ENCODE results near the gene SPON1. TPM values are rescaled to one million over a fixed set of nuclear protein-coding genes. Genes with fewer than 3 reads are reported as not detected.

The SPON1 gene
- polyA plus RNA-seq, 2 of the 4 experiments (the other 2 are of a cell fraction): not detected

- no peak overlapping the region for H3K4me2 ChIP-seq
- H3K9me3 ChIP-seq: no peaks in the 10 kb centered on the region
- ChIA-PET POLR2A (no interaction called here), CTCF (interaction anchor here (0.9 to 1.6 kb wide), 2 partner anchors 13 to 56 kb away, joined by 3 to 5 read pairs; no protein-coding TSS in a partner anchor)
- H3K27ac ChIP-seq: no peak overlapping the region
- WGBS (ENCODE audit: missing lambda C conversion rate): 52% methylated on average over 1 of the region's 1 CpG
- no peak overlapping the region for H3K4me3 ChIP-seq
- peaks cover 8% of the 10 kb centered on the region; the same call in 2 of the 3 replicates for H3K4me1 ChIP-seq
- no peak for FAIRE-seq
- no peak for ATAC-seq
- no peak for TF ChIP-seq CBX2 (IDR thresholded peaks at IDR 0.05; ENCODE audit: borderline replicate concordance, low read depth)
- TF ChIP-seq ESRRA (IDR thresholded peaks at IDR 0.05; ENCODE audit: borderline replicate concordance, low read length): no peak
- no peak for TF ChIP-seq NFE2L2 (conservative IDR thresholded peaks at IDR 0.05; ENCODE audit: low read length)
- no peak for TF ChIP-seq KDM5A (IDR thresholded peaks at IDR 0.05)
- no peak for TF ChIP-seq ELK1 (IDR thresholded peaks at IDR 0.05; ENCODE audit: low read depth, low read length)
- TF ChIP-seq ZC3H11A (IDR thresholded peaks at IDR 0.05): no peak
- TF ChIP-seq CHD2 (IDR thresholded peaks at IDR 0.05; ENCODE audit: low read length, partially characterized antibody): no peak
- no peak for TF ChIP-seq POLR2A (IDR thresholded peaks at IDR 0.05; ENCODE audit: low read length)
- TF ChIP-seq HOXA7 (CRISPR knock-in tag; IDR thresholded peaks at IDR 0.05): no peak
- no peak for TF ChIP-seq RCOR1 (IDR thresholded peaks at IDR 0.05; ENCODE audit: low read depth, low read length)
- TF ChIP-seq, protein P1, sequence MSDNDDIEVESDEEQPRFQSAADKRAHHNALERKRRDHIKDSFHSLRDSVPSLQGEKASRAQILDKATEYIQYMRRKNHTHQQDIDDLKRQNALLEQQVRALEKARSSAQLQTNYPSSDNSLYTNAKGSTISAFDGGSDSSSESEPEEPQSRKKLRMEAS (IDR thresholded peaks at IDR 0.05): no peak
- TF ChIP-seq HES2 (IDR thresholded peaks at IDR 0.05): no peak
- TF ChIP-seq CHD4 (IDR thresholded peaks at IDR 0.05; ENCODE audit: borderline replicate concordance): no peak
- no peak for TF ChIP-seq MAFK (IDR thresholded peaks at IDR 0.05; ENCODE audit: partially characterized antibody)
- TF ChIP-seq HEYL (CRISPR knock-in tag; IDR thresholded peaks at IDR 0.05): no peak
- no peak for TF ChIP-seq PHF8 (IDR thresholded peaks at IDR 0.05; ENCODE audit: borderline replicate concordance, low read depth)
- DNase-seq (ENCODE audit: low read depth in 1 of 2, low spot score in 1 of 2): no peak
These were observed 65.0 kb downstream of the SPON1 start for GRCh38 chr11:14027525-14027924.

DNA sequence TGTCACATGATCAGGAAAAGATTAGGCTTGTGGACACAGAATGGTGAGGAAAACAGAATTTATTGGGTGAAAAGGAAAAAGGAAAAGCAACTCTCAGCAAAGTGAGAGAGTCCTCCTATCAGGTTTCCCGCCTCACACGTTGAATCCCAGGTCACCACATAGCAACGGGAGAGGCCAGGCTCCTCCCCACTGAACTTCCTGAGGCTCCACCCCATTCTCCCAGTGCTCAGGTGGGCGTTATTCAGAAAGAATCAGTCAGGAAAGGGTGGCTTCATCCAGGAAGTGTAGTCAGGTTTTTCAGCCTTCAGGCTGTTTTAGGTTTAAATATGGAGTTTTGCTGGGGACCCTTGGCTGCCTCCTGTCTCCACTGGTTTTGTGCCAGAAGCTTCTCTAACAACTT is 66.9 kb downstream of the SPON1 start:
- Histone ChIP-seq H3K4me2 (no peak overlapping the region; the same call in 2 of the 3 replicates), H3K9me3 (no peaks in the 10 kb centered on the region), H3K4me3 (no peak overlapping the region), H3K27ac (no peak overlapping the region), H3K4me1 (peaks cover 8% of the 10 kb centered on the region; the same call in 2 of the 3 replicates)
- ATAC-seq (no peak), DNase-seq (ENCODE audit: low read depth in 1 of 2, low spot score in 1 of 2) (no peak), FAIRE-seq (no peak)
- ChIA-PET POLR2A (no interaction called here), CTCF (no interaction called here)
- TF ChIP-seq HES2 (IDR thresholded peaks at IDR 0.05) (no peak), ZSCAN20 (CRISPR knock-in tag; IDR thresholded peaks at IDR 0.05) (no peak), ZNF302 (CRISPR knock-in tag; IDR thresholded peaks at IDR 0.05) (no peak), HOXB13 (CRISPR knock-in tag; IDR thresholded peaks at IDR 0.05; ENCODE audit: low read depth) (no peak), BHLHE40 (IDR thresholded peaks at IDR 0.05; ENCODE audit: low read depth, low read length) (no peak), ZFP36 (IDR thresholded peaks at IDR 0.05; ENCODE audit: borderline replicate concordance, partially characterized antibody) (no peak), SMC3 (IDR thresholded peaks at IDR 0.05) (no peak)
- TF ChIP-seq, protein P2, sequence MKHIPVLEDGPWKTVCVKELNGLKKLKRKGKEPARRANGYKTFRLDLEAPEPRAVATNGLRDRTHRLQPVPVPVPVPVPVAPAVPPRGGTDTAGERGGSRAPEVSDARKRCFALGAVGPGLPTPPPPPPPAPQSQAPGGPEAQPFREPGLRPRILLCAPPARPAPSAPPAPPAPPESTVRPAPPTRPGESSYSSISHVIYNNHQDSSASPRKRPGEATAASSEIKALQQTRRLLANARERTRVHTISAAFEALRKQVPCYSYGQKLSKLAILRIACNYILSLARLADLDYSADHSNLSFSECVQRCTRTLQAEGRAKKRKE (CRISPR knock-in tag; IDR thresholded peaks at IDR 0.05; ENCODE audit: low read depth): no peak
- WGBS (ENCODE audit: missing lambda C conversion rate): 48% methylated on average over 4 of the region's 4 CpGs

All from A549 (cell line).